B cell (primary cell): ENCODE results near the gene GPR151.

ENCODE experiments used
- EZH2 ChIP-seq: IDR thresholded peaks from 2 replicates; pipeline ENCODE4 v1.6.1; 2012; ENCODE audit warnings: borderline replicate concordance, low read depth, mild to moderate bottlenecking, moderate library complexity, low read length; ENCODE audit not compliant: insufficient read depth, poor library complexity, severe bottlenecking
- TF ChIP-seq, protein P1 (sequence below): fragments of 200-600 bp; IDR thresholded peaks from one replicate; pipeline ENCODE4 v1.8.0; 2022; ENCODE audit warnings: antibody characterized with exemption, mild to moderate bottlenecking

GRCh38 chr5:146540414-146540813 lies 24.4 kb upstream of the GPR151 start:
- TF ChIP-seq, protein P1, sequence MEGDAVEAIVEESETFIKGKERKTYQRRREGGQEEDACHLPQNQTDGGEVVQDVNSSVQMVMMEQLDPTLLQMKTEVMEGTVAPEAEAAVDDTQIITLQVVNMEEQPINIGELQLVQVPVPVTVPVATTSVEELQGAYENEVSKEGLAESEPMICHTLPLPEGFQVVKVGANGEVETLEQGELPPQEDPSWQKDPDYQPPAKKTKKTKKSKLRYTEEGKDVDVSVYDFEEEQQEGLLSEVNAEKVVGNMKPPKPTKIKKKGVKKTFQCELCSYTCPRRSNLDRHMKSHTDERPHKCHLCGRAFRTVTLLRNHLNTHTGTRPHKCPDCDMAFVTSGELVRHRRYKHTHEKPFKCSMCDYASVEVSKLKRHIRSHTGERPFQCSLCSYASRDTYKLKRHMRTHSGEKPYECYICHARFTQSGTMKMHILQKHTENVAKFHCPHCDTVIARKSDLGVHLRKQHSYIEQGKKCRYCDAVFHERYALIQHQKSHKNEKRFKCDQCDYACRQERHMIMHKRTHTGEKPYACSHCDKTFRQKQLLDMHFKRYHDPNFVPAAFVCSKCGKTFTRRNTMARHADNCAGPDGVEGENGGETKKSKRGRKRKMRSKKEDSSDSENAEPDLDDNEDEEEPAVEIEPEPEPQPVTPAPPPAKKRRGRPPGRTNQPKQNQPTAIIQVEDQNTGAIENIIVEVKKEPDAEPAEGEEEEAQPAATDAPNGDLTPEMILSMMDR = no peak
- TF ChIP-seq EZH2 = no peak
